SK-N-SH treated with all-trans-retinoic acid at 6 μM for 48 hours (cell line): Measurements from ENCODE around the gene HEXIM2.
A peak's percentile ranks its signal among the peaks of the same experiment; 100 is the strongest.

Experiments used
- ATAC-seq: fragments of 200-7000 bp; cut with Tn5 transposase; 3 replicates; pipeline ENCODE4 v1.9.1; 2020; ENCODE audit warnings: mild to moderate bottlenecking, moderate library complexity
- ARNTL ChIP-seq: fragments of 450-650 bp; formaldehyde crosslinking; IDR thresholded peaks from 2 replicates; pipeline ENCODE4 v1.5.0; 2020; ENCODE audit warnings: low read depth, mild to moderate bottlenecking, moderate library complexity, borderline replicate concordance
- BACH2 ChIP-seq: fragments of 250-450 bp; sonication (Bioruptor Pico); IDR thresholded peaks from 2 replicates; pipeline ENCODE4 v1.9.0; 2021; ENCODE audit warnings: mild to moderate bottlenecking, borderline replicate concordance
- CREB5 ChIP-seq: fragments of 250-450 bp; sonication (Bioruptor Pico); IDR thresholded peaks from 2 replicates; pipeline ENCODE4 v1.5.1; 2020; ENCODE audit warnings: low read depth, mild to moderate bottlenecking, moderate library complexity
- CSDC2 ChIP-seq: fragments of 250-450 bp; sonication (Bioruptor Pico); IDR thresholded peaks from 2 replicates; pipeline ENCODE4 v1.5.0; 2020; ENCODE audit warnings: mild to moderate bottlenecking, moderate library complexity
- CSRNP3 ChIP-seq: fragments of 250-450 bp; sonication (Bioruptor Pico); IDR thresholded peaks from 2 replicates; pipeline ENCODE4 v1.5.1; 2021; ENCODE audit warnings: mild to moderate bottlenecking, moderate library complexity
- ESRRG ChIP-seq: fragments of 250-450 bp; sonication (Bioruptor Pico); IDR thresholded peaks from 2 replicates; pipeline ENCODE4 v1.6.1; 2021; ENCODE audit warnings: mild to moderate bottlenecking
- GLIS3 ChIP-seq: fragments of 250-450 bp; sonication (Bioruptor Pico); IDR thresholded peaks from 2 replicates; pipeline ENCODE4 v1.5.0; 2020; ENCODE audit warnings: mild to moderate bottlenecking, moderate library complexity
- PATZ1 ChIP-seq: fragments of 250-450 bp; sonication (Bioruptor Pico); IDR thresholded peaks from 2 replicates; pipeline ENCODE4 v1.8.0; 2020; ENCODE audit warnings: mild to moderate bottlenecking, moderate library complexity, borderline replicate concordance
- POU6F1 ChIP-seq: fragments of 250-450 bp; sonication (Bioruptor Pico); IDR thresholded peaks from 2 replicates; pipeline ENCODE4 v1.8.0; 2021; ENCODE audit warnings: low read depth, mild to moderate bottlenecking, moderate library complexity, borderline replicate concordance
- PPARA ChIP-seq: fragments of 250-450 bp; sonication (Bioruptor Pico); IDR thresholded peaks from 2 replicates; pipeline ENCODE4 v1.5.0; 2020; ENCODE audit warnings: mild to moderate bottlenecking, borderline replicate concordance
- SNAI2 ChIP-seq: fragments of 250-450 bp; sonication (Bioruptor Pico); IDR thresholded peaks from 2 replicates; pipeline ENCODE4 v1.5.0; 2020; ENCODE audit warnings: mild to moderate bottlenecking, moderate library complexity
- TCF4 ChIP-seq: fragments of 250-450 bp; sonication (Bioruptor Pico); IDR thresholded peaks from 2 replicates; pipeline ENCODE4 v1.8.0; 2021; ENCODE audit warnings: mild to moderate bottlenecking, moderate library complexity, borderline replicate concordance
- TOX ChIP-seq: fragments of 250-450 bp; sonication (Bioruptor Pico); IDR thresholded peaks from 2 replicates; pipeline ENCODE4 v1.8.0; 2021; ENCODE audit warnings: mild to moderate bottlenecking, moderate library complexity, borderline replicate concordance
- TSHZ2 ChIP-seq: fragments of 250-450 bp; sonication (Bioruptor Pico); IDR thresholded peaks from 2 replicates; pipeline ENCODE4 v1.5.0; 2020; ENCODE audit warnings: mild to moderate bottlenecking, moderate library complexity
- ZC3H10 ChIP-seq: fragments of 250-450 bp; sonication (Bioruptor Pico); IDR thresholded peaks from 2 replicates; pipeline ENCODE4 v1.5.1; 2021; ENCODE audit warnings: mild to moderate bottlenecking, moderate library complexity
- ZFP3 ChIP-seq: fragments of 250-450 bp; sonication (Bioruptor Pico); IDR thresholded peaks from 2 replicates; pipeline ENCODE4 v1.5.0; 2020; ENCODE audit warnings: mild to moderate bottlenecking, moderate library complexity
- ZFP30 ChIP-seq: fragments of 450-650 bp; formaldehyde crosslinking; IDR thresholded peaks from 2 replicates; pipeline ENCODE4 v1.5.0; 2022; ENCODE audit warnings: mild to moderate bottlenecking, moderate library complexity
- ZNF565 ChIP-seq: fragments of 450-650 bp; formaldehyde crosslinking; conservative IDR thresholded peaks from 2 replicates; pipeline ENCODE4 v1.5.0; 2020; ENCODE audit warnings: low read depth, mild to moderate bottlenecking, moderate library complexity
- ZNF70 ChIP-seq: fragments of 450-650 bp; formaldehyde crosslinking; IDR thresholded peaks from 2 replicates; pipeline ENCODE4 v1.5.0; 2020; ENCODE audit warnings: mild to moderate bottlenecking, moderate library complexity
- ZNF8 ChIP-seq: fragments of 450-650 bp; formaldehyde crosslinking; IDR thresholded peaks from 2 replicates; pipeline ENCODE4 v1.5.0; 2020; ENCODE audit warnings: mild to moderate bottlenecking, moderate library complexity

Gene HEXIM2

GRCh38 chr17:45130681-45131615 lies 30.7 kb upstream of the HEXIM2 start:
- TF ChIP-seq PATZ1 (CRISPR knock-in tag) = no peak
- no peak for TF ChIP-seq BACH2 (CRISPR knock-in tag)
- no peak for TF ChIP-seq ESRRG (CRISPR knock-in tag)
- no peak for ATAC-seq

- TF ChIP-seq ZFP30 (CRISPR knock-in tag) = no peak
- no peak for TF ChIP-seq SNAI2 (CRISPR knock-in tag)
- no peak for TF ChIP-seq TOX (CRISPR knock-in tag)
- TF ChIP-seq ARNTL (CRISPR knock-in tag) = no peak
- no peak for TF ChIP-seq PPARA (CRISPR knock-in tag)
- TF ChIP-seq ZFP3 = no peak
- ATAC-seq = no peak
Observed at GRCh38 chr17:45131616-45132319, 29.9 kb upstream of the HEXIM2 start.

- ATAC-seq = no peak
Observed at GRCh38 chr17:45132320-45132571, 29.4 kb upstream of the HEXIM2 start, which contains the start of gene PLCD3. TSS of gene PLCD3 (minus strand) at chr17:45132515. CDS start at chr17:45132410, 105 bp downstream.

GRCh38 chr17:45132572-45133463 lies 28.9 kb upstream of the HEXIM2 start:
- peak; percentile 74 for ATAC-seq
- TF ChIP-seq PPARA (CRISPR knock-in tag) (no peak), POU6F1 (CRISPR knock-in tag) (no peak), TCF4 (CRISPR knock-in tag) (no peak), CSRNP3 (CRISPR knock-in tag) (no peak), ZNF565 (CRISPR knock-in tag) (no peak), BACH2 (CRISPR knock-in tag) (no peak), CREB5 (CRISPR knock-in tag) (0 out of 2 replicates have a peak, but pooled peaks have one; percentile 28), ARNTL (CRISPR knock-in tag) (no peak), SNAI2 (CRISPR knock-in tag) (no peak)

More at GRCh38 chr17:45132320-45132571, 29.4 kb upstream of the HEXIM2 start, which contains the start of gene PLCD3:
- TF ChIP-seq ARNTL (CRISPR knock-in tag) (no peak), TSHZ2 (no peak), ZNF70 (no peak), ZC3H10 (CRISPR knock-in tag) (no peak), ZNF8 (no peak), ESRRG (CRISPR knock-in tag) (no peak), PPARA (CRISPR knock-in tag) (no peak), ZNF565 (CRISPR knock-in tag) (no peak), GLIS3 (CRISPR knock-in tag) (no peak), CSDC2 (CRISPR knock-in tag) (no peak)
